Measurements from ENCODE around the gene NTHL1.

DNA sequence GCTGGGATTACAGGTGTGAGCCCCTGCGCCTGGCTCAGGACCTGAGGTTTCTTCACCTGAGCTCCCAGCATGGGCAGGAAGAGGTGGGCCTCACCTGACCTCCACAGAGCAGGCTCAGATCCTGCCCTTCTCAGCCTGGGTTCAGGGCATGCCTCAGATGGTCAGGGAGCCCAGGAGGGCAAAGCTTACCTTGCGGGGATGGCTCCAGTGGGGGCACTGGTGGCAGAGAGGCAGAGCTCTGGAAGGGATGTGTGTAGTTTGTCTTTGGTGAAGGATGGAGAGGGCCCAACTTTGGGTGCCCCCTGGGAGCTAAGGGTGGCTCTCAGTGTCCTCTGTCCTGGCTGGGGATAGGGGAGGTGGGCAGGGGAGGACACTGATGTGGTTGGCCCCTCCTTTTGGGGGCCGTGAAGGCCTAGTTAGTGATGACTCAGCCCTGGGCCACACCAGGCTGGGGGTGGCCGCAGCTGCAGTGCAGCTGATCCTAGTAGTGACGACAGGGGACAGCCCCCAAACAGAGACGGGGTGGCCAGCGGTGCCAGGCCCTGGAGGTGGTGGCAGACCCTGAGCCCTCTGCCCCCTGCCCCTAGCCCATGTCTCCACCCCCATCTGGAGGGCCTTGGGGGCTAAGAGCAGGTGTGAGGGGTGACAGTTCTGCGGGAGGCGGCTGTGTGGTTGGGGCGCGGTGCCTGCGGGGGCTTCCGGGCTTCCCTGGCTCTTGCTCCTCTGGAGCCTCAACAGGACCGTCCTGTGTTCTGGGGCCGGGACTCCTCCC lies 15.2 kb downstream of the NTHL1 start:
- TF ChIP-seq, protein P1, sequence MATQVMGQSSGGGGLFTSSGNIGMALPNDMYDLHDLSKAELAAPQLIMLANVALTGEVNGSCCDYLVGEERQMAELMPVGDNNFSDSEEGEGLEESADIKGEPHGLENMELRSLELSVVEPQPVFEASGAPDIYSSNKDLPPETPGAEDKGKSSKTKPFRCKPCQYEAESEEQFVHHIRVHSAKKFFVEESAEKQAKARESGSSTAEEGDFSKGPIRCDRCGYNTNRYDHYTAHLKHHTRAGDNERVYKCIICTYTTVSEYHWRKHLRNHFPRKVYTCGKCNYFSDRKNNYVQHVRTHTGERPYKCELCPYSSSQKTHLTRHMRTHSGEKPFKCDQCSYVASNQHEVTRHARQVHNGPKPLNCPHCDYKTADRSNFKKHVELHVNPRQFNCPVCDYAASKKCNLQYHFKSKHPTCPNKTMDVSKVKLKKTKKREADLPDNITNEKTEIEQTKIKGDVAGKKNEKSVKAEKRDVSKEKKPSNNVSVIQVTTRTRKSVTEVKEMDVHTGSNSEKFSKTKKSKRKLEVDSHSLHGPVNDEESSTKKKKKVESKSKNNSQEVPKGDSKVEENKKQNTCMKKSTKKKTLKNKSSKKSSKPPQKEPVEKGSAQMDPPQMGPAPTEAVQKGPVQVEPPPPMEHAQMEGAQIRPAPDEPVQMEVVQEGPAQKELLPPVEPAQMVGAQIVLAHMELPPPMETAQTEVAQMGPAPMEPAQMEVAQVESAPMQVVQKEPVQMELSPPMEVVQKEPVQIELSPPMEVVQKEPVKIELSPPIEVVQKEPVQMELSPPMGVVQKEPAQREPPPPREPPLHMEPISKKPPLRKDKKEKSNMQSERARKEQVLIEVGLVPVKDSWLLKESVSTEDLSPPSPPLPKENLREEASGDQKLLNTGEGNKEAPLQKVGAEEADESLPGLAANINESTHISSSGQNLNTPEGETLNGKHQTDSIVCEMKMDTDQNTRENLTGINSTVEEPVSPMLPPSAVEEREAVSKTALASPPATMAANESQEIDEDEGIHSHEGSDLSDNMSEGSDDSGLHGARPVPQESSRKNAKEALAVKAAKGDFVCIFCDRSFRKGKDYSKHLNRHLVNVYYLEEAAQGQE (IDR thresholded peaks at IDR 0.05; ENCODE audit: insufficient read depth in 1 of 2, low read depth in 2 of 2, low read length in 2 of 2) = no peak
- TF ChIP-seq POLR2AphosphoS5 (IDR thresholded peaks at IDR 0.05; ENCODE audit: low read depth, low read length) = no peak
- no peak for TF ChIP-seq TAF1 (IDR thresholded peaks at IDR 0.05; ENCODE audit: borderline replicate concordance, insufficient read depth, low read length)
- no peak for TF ChIP-seq SIN3A (IDR thresholded peaks at IDR 0.05; ENCODE audit: borderline replicate concordance, insufficient read depth, low read length)
- TF ChIP-seq FOXP2 (optimal IDR thresholded peaks at IDR 0.05; ENCODE audit: borderline replicate concordance, extremely low read depth, extremely low read length, insufficient read depth) = no peak
